Mesenchymal stem cell (in vitro differentiated cells and primary cell): ENCODE results near the gene FAM180B.

Experiments used
- DNase-seq: peaks from one replicate; pipeline ENCODE4 v3.0.0-alpha.2; 2013
- H2AFZ ChIP-seq: one replicate; pipeline ENCODE4 v1.6.1; 2013; ENCODE audit warnings: low read depth, mild to moderate bottlenecking, control low read depth, inconsistent platforms, low read length, moderate library complexity
- H2AK5ac ChIP-seq: 2 replicates; pipeline ENCODE4 v1.6.1; 2013; ENCODE audit warnings: low read length, moderate library complexity, mild to moderate bottlenecking, inconsistent platforms; ENCODE audit not compliant: severe bottlenecking
- H2BK120ac ChIP-seq: one replicate; pipeline ENCODE4 v1.6.1; 2013; ENCODE audit warnings: low read depth, mild to moderate bottlenecking, inconsistent platforms, low read length, moderate library complexity
- H2BK12ac ChIP-seq, 2 experiments: one replicate each; pipeline ENCODE4 v1.6.1; 2013; ENCODE audit warnings: inconsistent platforms in 2 of 2, low read length in 2 of 2, mild to moderate bottlenecking in 2 of 2, moderate library complexity in 2 of 2, control low read depth in 1 of 2
- H2BK15ac ChIP-seq: one replicate; pipeline ENCODE4 v1.6.1; 2013; ENCODE audit warnings: mild to moderate bottlenecking, low read depth, inconsistent platforms; ENCODE audit not compliant: poor library complexity, severe bottlenecking
- H2BK5ac ChIP-seq: 2 replicates; pipeline ENCODE4 v1.6.1; 2013; ENCODE audit warnings: low read depth, mild to moderate bottlenecking, low read length, control low read depth, inconsistent platforms; ENCODE audit not compliant: poor library complexity, severe bottlenecking
- H3K14ac ChIP-seq, 2 experiments: one replicate each; pipeline ENCODE4 v1.6.1; 2013; ENCODE audit warnings: inconsistent platforms in 2 of 2, low read length in 2 of 2, control low read depth in 1 of 2, mild to moderate bottlenecking in 1 of 2, moderate library complexity in 1 of 2
- H3K18ac ChIP-seq, 2 experiments: one replicate each; pipeline ENCODE4 v1.6.1; 2013; ENCODE audit warnings: inconsistent platforms in 2 of 2, low read length in 2 of 2, control low read depth in 1 of 2, low read depth in 1 of 2, mild to moderate bottlenecking in 1 of 2
- H3K23ac ChIP-seq, 2 experiments: one replicate each; pipeline ENCODE4 v1.6.1; 2013; ENCODE audit warnings: inconsistent platforms in 2 of 2, low read length in 2 of 2, mild to moderate bottlenecking in 2 of 2, moderate library complexity in 2 of 2, control low read depth in 1 of 2
- H3K27ac ChIP-seq: 2 replicates; pipeline ENCODE4 v1.5.1; 2013; ENCODE audit warnings: mild to moderate bottlenecking, moderate library complexity, low read length, control low read depth, inconsistent platforms; ENCODE audit not compliant: poor library complexity, severe bottlenecking
- H3K27me3 ChIP-seq, 2 experiments: 2 replicates each; pipeline versions ENCODE4 v1.6.1 to v1.7.0; 2013; ENCODE audit warnings: low read length in 2 of 2, mild to moderate bottlenecking in 2 of 2, moderate library complexity in 2 of 2, control low read depth in 1 of 2, inconsistent platforms in 1 of 2; ENCODE audit not compliant: control insufficient read depth in 1 of 2, insufficient read depth in 1 of 2
- H3K36me3 ChIP-seq, 2 experiments: 2 replicates each; pipeline versions ENCODE4 v1.6.1 to v1.7.0; 2013; ENCODE audit warnings: low read length in 2 of 2, control low read depth in 1 of 2, inconsistent platforms in 1 of 2, low read depth in 1 of 2, mild to moderate bottlenecking in 1 of 2; ENCODE audit not compliant: insufficient read depth in 2 of 2, control insufficient read depth in 1 of 2
- H3K4ac ChIP-seq, 2 experiments: one replicate each; pipeline ENCODE4 v1.6.1; 2013; ENCODE audit warnings: inconsistent platforms in 2 of 2, low read length in 2 of 2, mild to moderate bottlenecking in 2 of 2, moderate library complexity in 2 of 2, control low read depth in 1 of 2, low read depth in 1 of 2
- H3K4me1 ChIP-seq: 2 replicates; pipeline ENCODE4 v1.6.1; 2013; ENCODE audit warnings: low read depth, low read length, control low read depth; ENCODE audit not compliant: control insufficient read depth, insufficient read depth
- H3K4me2 ChIP-seq: 2 replicates; pipeline ENCODE4 v1.6.1; 2013; ENCODE audit warnings: low read length, mild to moderate bottlenecking, inconsistent platforms; ENCODE audit not compliant: poor library complexity, severe bottlenecking
- H3K4me3 ChIP-seq, 2 experiments: 2 replicates each; pipeline versions ENCODE4 v1.5.1 to v1.7.0; 2013; ENCODE audit warnings: low read length in 2 of 2, mild to moderate bottlenecking in 2 of 2, control low read depth in 1 of 2, low read depth in 1 of 2; ENCODE audit not compliant: insufficient read depth in 1 of 2
- H3K79me1 ChIP-seq: replicated peaks from 2 replicates; pipeline ENCODE4 v1.6.1; 2013; ENCODE audit warnings: mild to moderate bottlenecking, control low read depth, low read length, inconsistent platforms; ENCODE audit not compliant: poor library complexity, severe bottlenecking
- H3K9ac ChIP-seq: 2 replicates; pipeline ENCODE4 v1.7.0; 2013; ENCODE audit warnings: mild to moderate bottlenecking, low read length, moderate library complexity
- H3K9me3 ChIP-seq: 2 replicates; pipeline ENCODE4 v1.7.0; 2013; ENCODE audit warnings: mild to moderate bottlenecking, low read length; ENCODE audit not compliant: control insufficient read depth
- H4K8ac ChIP-seq: one replicate; pipeline ENCODE4 v1.6.1; 2013; ENCODE audit warnings: inconsistent platforms, mild to moderate bottlenecking, low read length, moderate library complexity
- H4K91ac ChIP-seq: one replicate; pipeline ENCODE4 v1.6.1; 2013; ENCODE audit warnings: mild to moderate bottlenecking, low read length, inconsistent platforms
- WGBS: methylation state at CpG from one replicate; pipeline ENCODE4 v1.1.7; 2013; ENCODE audit warnings: mixed read lengths; 5-methylcytosine and 5-hydroxymethylcytosine counted together

Gene FAM180B

GRCh38 chr11:47551086-47551485 lies 35.4 kb upstream of the FAM180B start:
- no peak overlapping the region for H3K23ac ChIP-seq
- peak; percentile 66 for DNase-seq
- no peak overlapping the region for H3K27ac ChIP-seq
- H3K4me3 ChIP-seq, result peak overlapping the region in 1 of 2 experiments; percentile 97
- H3K27me3 ChIP-seq, result no peaks in the 10 kb centered on the region
- peaks cover 6 to 7% of the 10 kb centered on the region in 2 experiments for H3K36me3 ChIP-seq
- peak overlapping the region; percentile 23 for H3K4me2 ChIP-seq
- H3K9me3 ChIP-seq, result no peaks in the 10 kb centered on the region
- H3K18ac ChIP-seq, result no peak overlapping the region
- H2AK5ac ChIP-seq, result no peak overlapping the region
- peak overlapping the region; percentile 99 for H3K9ac ChIP-seq
- no peak overlapping the region for H2BK12ac ChIP-seq
- H2BK15ac ChIP-seq, result no peak overlapping the region
- no peak overlapping the region for H2BK5ac ChIP-seq
- H3K14ac ChIP-seq, result no peak overlapping the region
- peaks cover 7% of the 10 kb centered on the region for H3K4me1 ChIP-seq
- no peak overlapping the region for H2BK120ac ChIP-seq
- H3K79me1 ChIP-seq, result no peaks in the 10 kb centered on the region
- H2AFZ ChIP-seq, result no peak overlapping the region
- no peak overlapping the region for H3K4ac ChIP-seq
- H4K8ac ChIP-seq, result no peak overlapping the region
- no peak overlapping the region for H4K91ac ChIP-seq

DNA sequence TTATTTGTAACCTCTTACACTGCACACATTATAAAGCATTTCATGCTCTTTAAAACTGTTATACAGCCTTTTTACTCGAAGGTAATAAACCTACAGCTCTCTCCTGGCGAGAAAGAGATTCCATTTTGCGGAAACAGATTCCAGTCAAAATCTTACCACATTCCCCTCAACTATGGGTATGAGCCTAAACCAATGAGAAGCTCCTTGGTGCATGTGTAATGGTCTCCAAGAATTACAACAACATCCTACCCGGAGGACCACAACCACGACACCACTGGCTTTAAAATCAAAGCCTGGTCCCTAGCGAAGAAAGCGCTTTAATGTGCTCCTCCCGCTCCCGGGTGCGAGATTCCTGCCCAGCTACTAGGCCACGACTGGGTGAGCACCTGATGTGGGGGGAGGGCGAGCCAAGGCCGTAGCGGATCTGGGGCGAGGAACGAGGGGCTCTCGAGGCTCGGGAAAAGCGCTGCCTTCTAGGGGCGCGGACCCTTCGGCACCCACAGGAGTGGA lies 34.4 kb upstream of the FAM180B start:
- peak overlapping the region; percentile 97 to 100 for H3K18ac ChIP-seq
- peak overlapping the region; percentile 16 for H4K8ac ChIP-seq
- no peaks in the 10 kb centered on the region for H3K79me1 ChIP-seq
- peak overlapping the region in 1 of 2 experiments; percentile 54 for H3K23ac ChIP-seq
- H3K9me3 ChIP-seq, result no peaks in the 10 kb centered on the region
- H3K27me3 ChIP-seq, result no peaks in the 10 kb centered on the region
- H2AFZ ChIP-seq, result peak overlapping the region; percentile 8
- H2AK5ac ChIP-seq, result no peak overlapping the region
- peak overlapping the region in 1 of 2 experiments; percentile 7 for H2BK12ac ChIP-seq
- peak overlapping the region; percentile 88 to 95 for H3K4ac ChIP-seq
- H4K91ac ChIP-seq, result peak overlapping the region; percentile 29
- H3K14ac ChIP-seq, result peak overlapping the region in 1 of 2 experiments; percentile 82
- H3K9ac ChIP-seq, result peak overlapping the region; percentile 99
- H3K4me2 ChIP-seq, result peak overlapping the region; percentile 63
- H2BK120ac ChIP-seq, result no peak overlapping the region
- H2BK5ac ChIP-seq, result no peak overlapping the region
- 2% methylated on average over 22 of the region's 22 CpGs for WGBS
- peaks cover 6 to 7% of the 10 kb centered on the region in 2 experiments for H3K36me3 ChIP-seq
- peak overlapping the region; percentile 77 for H3K27ac ChIP-seq
- H2BK15ac ChIP-seq, result no peak overlapping the region
- H3K4me1 ChIP-seq, result peaks cover 7% of the 10 kb centered on the region
- H3K4me3 ChIP-seq, result peak overlapping the region; percentile 97 to 99
- DNase-seq, result peak; percentile 75

- H2BK120ac ChIP-seq, result peak within 1 kb of the TSS; percentile 98
- H3K27ac ChIP-seq, result peak within 1 kb of the TSS; percentile 77
- peak within 1 kb of the TSS; percentile 97 to 100 for H3K18ac ChIP-seq
- H3K4me2 ChIP-seq, result peak within 1 kb of the TSS; percentile 86
- peak within 1 kb of the TSS; percentile 45 for H2BK5ac ChIP-seq
- no peaks in the 10 kb centered on the region for H3K27me3 ChIP-seq
- peak within 1 kb of the TSS in 1 of 2 experiments; percentile 96 for H3K14ac ChIP-seq
- peak within 1 kb of the TSS in 1 of 2 experiments; percentile 98 for H3K23ac ChIP-seq
- no peaks in the 10 kb centered on the region for H3K9me3 ChIP-seq
- H3K79me1 ChIP-seq, result peaks cover 2% of the 10 kb centered on the region
- H2BK12ac ChIP-seq, result peak within 1 kb of the TSS in 1 of 2 experiments; percentile 79
- peak within 1 kb of the TSS; percentile 99 for H3K9ac ChIP-seq
- peak within 1 kb of the TSS; percentile 97 for H4K91ac ChIP-seq
- DNase-seq, result peak; percentile 90
- peaks cover 7% of the 10 kb centered on the region for H3K4me1 ChIP-seq
- H3K4ac ChIP-seq, result peak within 1 kb of the TSS; percentile 91 to 95
- H2AFZ ChIP-seq, result peak within 1 kb of the TSS; percentile 8
- H2BK15ac ChIP-seq, result peak within 1 kb of the TSS; percentile 95
- no peak within 1 kb of the TSS for H2AK5ac ChIP-seq
- peak within 1 kb of the TSS; percentile 97 to 99 for H3K4me3 ChIP-seq
- WGBS, result 1% methylated on average over 74 of the region's 89 CpGs
- peak within 1 kb of the TSS; percentile 98 for H4K8ac ChIP-seq
- H3K36me3 ChIP-seq, result peaks cover 4 to 6% of the 10 kb centered on the region in 2 experiments
Observed at GRCh38 chr11:47552566-47553405, 33.7 kb upstream of the FAM180B start, which contains the start of gene CELF1. TSS of gene CELF1 (minus strand) at chr11:47553132. CDS start at chr11:47499523, 53,609 bp downstream.

DNA sequence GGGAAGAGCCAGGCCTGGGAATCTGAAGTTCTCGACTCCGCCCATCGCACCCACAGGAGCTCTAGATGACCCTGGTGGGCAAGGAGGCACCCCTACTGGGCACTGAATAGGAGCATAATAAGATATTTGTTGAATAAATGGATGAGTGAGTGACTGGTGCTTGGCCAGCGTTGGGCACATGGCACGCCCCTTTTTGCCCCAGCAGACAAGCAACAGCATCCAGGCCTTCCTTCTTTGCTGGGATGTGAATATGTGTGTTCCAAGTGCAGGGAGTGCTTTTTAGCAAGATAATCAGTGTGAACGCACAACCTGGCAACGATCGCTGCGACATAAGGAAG lies 33.1 kb upstream of the FAM180B start:
- no peaks in the 10 kb centered on the region for H3K9me3 ChIP-seq
- H2BK120ac ChIP-seq, result no peak overlapping the region
- peaks cover 4 to 6% of the 10 kb centered on the region in 2 experiments for H3K36me3 ChIP-seq
- H4K8ac ChIP-seq, result peak overlapping the region; percentile 97
- no peak overlapping the region for H2BK5ac ChIP-seq
- H3K4me3 ChIP-seq, result peak overlapping the region; percentile 97 to 99
- no peak overlapping the region for H3K14ac ChIP-seq
- DNase-seq, result no peak
- peak overlapping the region in 1 of 2 experiments; percentile 79 for H2BK12ac ChIP-seq
- H4K91ac ChIP-seq, result peak overlapping the region; percentile 18
- no peak overlapping the region for H3K23ac ChIP-seq
- peak overlapping the region in 1 of 2 experiments; percentile 71 for H3K18ac ChIP-seq
- H3K4me2 ChIP-seq, result peak overlapping the region; percentile 86
- peak overlapping the region; percentile 71 for H3K27ac ChIP-seq
- H3K4ac ChIP-seq, result peak overlapping the region; percentile 29 to 52
- H2AK5ac ChIP-seq, result no peak overlapping the region
- peak overlapping the region; percentile 77 for H3K9ac ChIP-seq
- peak overlapping the region; percentile 3 for H2AFZ ChIP-seq
- H3K4me1 ChIP-seq, result peaks cover 7% of the 10 kb centered on the region
- H3K27me3 ChIP-seq, result no peaks in the 10 kb centered on the region
- H2BK15ac ChIP-seq, result peak overlapping the region; percentile 95
- WGBS, result 12% methylated on average over 5 of the region's 9 CpGs
- H3K79me1 ChIP-seq, result peaks cover 2% of the 10 kb centered on the region
